ENCODE measurements around the gene TTC28. TPM values are rescaled to one million over a fixed set of nuclear protein-coding genes. Genes with fewer than 3 reads are reported as not detected.
"Not testable (repeated sequence)": the region's sequence is repeated elsewhere in the genome, so short reads cannot be mapped to it uniquely, and the experiment has no call there.

Gene TTC28
- total RNA-seq, 4 donors from 2014 or later: 35.1 to 138 (median 50.8) TPM

DNA sequence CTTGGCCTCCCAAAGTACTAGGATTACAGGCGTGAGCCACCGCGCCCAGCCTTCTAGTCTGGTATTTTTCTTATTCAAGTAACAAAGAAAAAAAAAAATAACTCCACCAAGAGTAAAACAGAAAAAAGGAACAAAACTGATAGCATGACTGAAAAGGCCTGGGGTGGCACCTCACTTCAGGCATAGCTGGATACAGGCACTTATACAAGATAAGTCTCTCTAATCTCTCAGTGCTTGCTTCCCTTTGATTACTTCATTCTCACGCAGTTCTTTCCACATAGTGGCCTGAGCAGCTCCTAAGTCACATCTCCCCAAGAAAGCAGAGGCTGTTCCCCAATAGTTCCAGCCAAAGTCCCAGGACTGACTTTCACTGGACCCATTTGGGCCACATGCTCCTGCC lies 3.3 kb upstream of the TTC28 start:
- not testable (repeated sequence) for ATAC-seq, H3K27ac ChIP-seq, H3K9me3 ChIP-seq, H3K36me3 ChIP-seq, H3K27me3 ChIP-seq, H3K4me3 ChIP-seq
- peaks cover 0 to 15% (median 0%) of the 10 kb centered on the region in 3 donors for H3K4me1 ChIP-seq
- 78 to 95% methylated on average over 3 of the region's 4 CpGs for WGBS, 2 donors (ENCODE audit: low coverage in 1 of 2)

- 89 to 93% methylated on average over 3 to 5 of the region's 5 CpGs for WGBS, 2 donors (ENCODE audit: low coverage in 1 of 2)
- peaks cover 0 to 20% (median 0%) of the 10 kb centered on the region in 3 donors for H3K4me1 ChIP-seq
These were observed 1.3 kb upstream of the TTC28 start for GRCh38 chr22:28680813-28681490.

DNA sequence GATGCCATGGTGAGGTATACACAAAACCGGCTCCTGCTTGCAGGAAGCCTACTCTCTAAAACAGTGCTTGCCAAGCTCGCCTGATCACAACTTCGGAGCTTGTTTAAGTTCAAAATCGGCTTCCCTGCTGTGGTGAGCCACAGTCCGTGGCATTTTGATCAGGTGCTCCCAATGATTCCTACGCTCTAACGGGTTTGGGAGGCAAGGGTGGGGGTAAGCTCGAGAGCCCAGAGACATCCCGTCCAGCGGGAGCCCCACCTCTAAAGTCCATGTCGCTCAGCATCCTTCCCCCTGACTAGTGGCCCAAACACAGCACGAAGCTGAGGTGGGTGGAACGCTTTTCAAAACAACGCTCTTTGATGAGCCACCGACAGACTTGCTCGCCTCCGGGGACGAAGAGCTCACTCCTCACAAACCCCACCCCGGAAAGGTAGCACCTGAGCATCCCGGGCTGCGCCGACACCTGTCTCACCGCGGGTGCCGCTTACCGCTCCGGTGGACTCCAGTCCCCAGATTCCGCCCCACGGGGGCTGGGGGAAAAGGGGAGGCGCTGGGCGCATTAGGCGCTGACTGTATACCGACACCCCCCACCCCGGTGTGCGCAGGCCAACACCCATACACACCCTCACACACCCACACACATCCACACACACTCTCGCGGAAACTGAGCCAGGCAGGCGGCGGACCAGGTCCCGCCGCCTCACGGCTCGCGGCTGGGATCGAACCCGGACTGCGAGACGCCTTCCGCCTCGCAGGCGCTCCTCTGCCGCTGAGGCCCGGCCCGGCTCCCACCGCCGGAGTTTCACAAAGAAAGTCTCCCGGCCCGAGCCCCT lies 646 bp downstream of the TTC28 start:
- 8 to 51% methylated on average over 3 to 14 of the region's 58 CpGs for WGBS, 2 donors (ENCODE audit: low coverage in 1 of 2)
- ATAC-seq, H3K36me3 ChIP-seq, H3K27me3 ChIP-seq, H3K9me3 ChIP-seq: not testable (repeated sequence)
- Histone ChIP-seq H3K4me3 (peak overlapping the region; percentile 63 to 92), H3K4me1 (peaks cover 0 to 20% (median 0%) of the 10 kb centered on the region in 3 donors), H3K27ac (peak overlapping the region in 3 of 4 donors; percentile 68 to 86 (median 83))

More at GRCh38 chr22:28680813-28681490, 1.3 kb upstream of the TTC28 start:
- not testable (repeated sequence) for ATAC-seq, H3K27ac ChIP-seq, H3K4me3 ChIP-seq, H3K27me3 ChIP-seq, H3K36me3 ChIP-seq, H3K9me3 ChIP-seq

DNA sequence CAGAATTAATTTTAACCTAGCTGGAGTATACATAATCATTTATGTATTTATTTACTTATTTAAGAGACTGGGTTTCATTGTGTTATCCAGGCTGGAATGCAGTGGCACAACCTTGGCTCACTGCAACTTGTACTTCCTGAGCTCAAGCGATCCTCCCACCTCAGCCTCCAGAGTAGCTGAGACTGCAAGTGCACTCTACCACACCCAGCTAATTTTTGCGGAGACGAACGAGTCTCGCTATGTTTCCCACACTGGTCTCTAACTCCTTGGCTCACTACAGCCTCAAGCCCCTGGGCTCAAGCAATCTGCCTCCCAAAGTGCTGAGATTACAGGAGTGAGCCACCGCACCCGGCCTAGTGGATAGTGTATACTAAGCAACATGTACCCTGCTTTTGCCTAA lies 1.5 kb downstream of the TTC28 start:
- not testable (repeated sequence) for ATAC-seq, H3K36me3 ChIP-seq, H3K27me3 ChIP-seq, H3K9me3 ChIP-seq
- 52 to 77% methylated on average over 6 of the region's 7 CpGs for WGBS, 2 donors (ENCODE audit: low coverage in 1 of 2)
- peak overlapping the region in 1 of 4 donors; percentile 83 for H3K27ac ChIP-seq
- H3K4me1 ChIP-seq: peaks cover 0 to 20% (median 0%) of the 10 kb centered on the region in 3 donors
- H3K4me3 ChIP-seq: peak overlapping the region in 1 of 2 donors; percentile 92

DNA sequence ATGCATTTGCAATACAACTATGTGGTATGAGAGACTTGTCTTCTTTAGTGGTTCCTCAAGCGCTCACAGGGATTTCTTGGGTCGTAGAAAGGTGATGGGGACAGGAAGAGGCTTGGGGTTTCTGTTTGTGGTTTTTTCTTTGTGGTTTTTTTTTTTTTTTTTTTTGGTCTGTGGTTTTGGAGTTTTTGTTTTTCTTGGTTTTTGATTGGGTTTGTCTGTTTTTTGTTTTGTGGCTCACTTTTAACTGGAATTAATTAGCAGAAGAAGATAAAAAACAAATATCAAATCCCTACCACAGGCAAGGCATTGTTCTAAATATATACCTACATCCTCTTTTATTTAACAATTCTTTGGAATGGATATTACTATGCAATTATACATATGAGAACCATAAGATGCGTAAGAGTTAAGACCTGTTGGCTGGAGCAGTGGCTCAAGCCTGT lies 5.5 kb downstream of the TTC28 start:
- no peak overlapping the region for H3K27ac ChIP-seq
- TF ChIP-seq CTCF (IDR thresholded peaks at IDR 0.05): no peak
- TF ChIP-seq POLR2A (IDR thresholded peaks at IDR 0.05): no peak
- TF ChIP-seq POLR2AphosphoS5 (IDR thresholded peaks at IDR 0.05): no peak
- TF ChIP-seq EP300 (IDR thresholded peaks at IDR 0.05): no peak
- peaks cover 0 to 15% (median 0%) of the 10 kb centered on the region in 3 donors for H3K4me1 ChIP-seq
- H3K27me3 ChIP-seq: no peaks in the 10 kb centered on the region
- WGBS, 2 donors (ENCODE audit: low coverage in 1 of 2): 67 to 86% methylated on average over 3 of the region's 3 CpGs
- no peaks in the 10 kb centered on the region for H3K9me3 ChIP-seq
- no peak overlapping the region for H3K4me3 ChIP-seq
- H3K36me3 ChIP-seq: no peaks in the 10 kb centered on the region
- no peak for ATAC-seq

DNA sequence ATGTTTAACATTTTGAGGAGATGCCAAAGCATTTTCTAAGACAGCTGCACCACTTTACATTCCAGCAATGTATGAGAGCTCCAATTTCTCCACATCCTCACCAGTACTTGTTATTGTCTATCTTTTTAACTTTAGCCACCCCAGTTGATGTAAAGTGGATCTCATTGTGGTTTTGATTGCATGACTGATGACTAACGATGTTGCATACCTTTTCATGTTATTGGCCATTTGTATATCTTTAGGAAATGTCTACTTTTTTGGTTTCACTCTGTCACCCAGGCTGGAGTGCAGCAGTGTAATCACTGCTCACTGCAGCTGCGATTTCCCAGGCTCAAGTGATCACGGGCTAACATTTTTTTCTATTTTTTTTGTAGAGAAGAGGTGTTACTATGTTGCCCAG lies 8.9 kb downstream of the TTC28 start:
- WGBS, 2 donors (ENCODE audit: low coverage in 1 of 2): 80 to 90% methylated on average over 2 to 3 of the region's 3 CpGs
- ATAC-seq: no peak
- no peak overlapping the region for H3K27ac ChIP-seq

More for the DNA sequence above, 8.9 kb downstream of the TTC28 start:
- Histone ChIP-seq H3K27me3 (no peaks in the 10 kb centered on the region), H3K36me3 (no peaks in the 10 kb centered on the region), H3K9me3 (no peaks in the 10 kb centered on the region), H3K4me1 (no peaks in the 10 kb centered on the region), H3K4me3 (no peak overlapping the region)
- TF ChIP-seq CTCF (IDR thresholded peaks at IDR 0.05) (no peak), POLR2AphosphoS5 (IDR thresholded peaks at IDR 0.05) (no peak), POLR2A (IDR thresholded peaks at IDR 0.05) (no peak), EP300 (IDR thresholded peaks at IDR 0.05) (no peak)

All from gastroesophageal sphincter (tissue), 4 donors.